Neural cell (in vitro differentiated cells): ENCODE data around the gene RPAP2.

Experiments
- CTCF ChIP-seq: fragments of 450-650 bp; IDR thresholded peaks from 2 replicates; pipeline ENCODE4 v1.5.1; 2014; ENCODE audit warnings: antibody characterized with exemption, mild to moderate bottlenecking, moderate library complexity; ENCODE audit not compliant: poor library complexity, severe bottlenecking
- EP300 ChIP-seq: fragments of 450-650 bp; conservative IDR thresholded peaks from 2 replicates; pipeline ENCODE4 v1.6.1; 2014; ENCODE audit warnings: antibody characterized with exemption, mild to moderate bottlenecking, moderate library complexity; ENCODE audit not compliant: poor library complexity, severe bottlenecking
- EZH2 ChIP-seq: fragments of 200-600, 300-800 bp; shearing (Covaris generic), sonication (generic); IDR thresholded peaks from 2 replicates; pipeline ENCODE4 v1.6.1; 2014; ENCODE audit warnings: antibody characterized with exemption, low read length, borderline replicate concordance, mild to moderate bottlenecking; ENCODE audit not compliant: insufficient read depth, poor library complexity, severe bottlenecking
- MXI1 ChIP-seq: fragments of 450-650 bp; conservative IDR thresholded peaks from 2 replicates; pipeline ENCODE4 v1.6.1; 2014; ENCODE audit warnings: antibody characterized with exemption, mild to moderate bottlenecking; ENCODE audit not compliant: poor library complexity, severe bottlenecking
- POLR2AphosphoS5 ChIP-seq: IDR thresholded peaks from 2 replicates; pipeline ENCODE4 v1.6.1; 2012
- RAD21 ChIP-seq: fragments of 450-650 bp; conservative IDR thresholded peaks from 2 replicates; pipeline ENCODE4 v1.6.1; 2014; ENCODE audit warnings: antibody characterized with exemption, mild to moderate bottlenecking, moderate library complexity
- SMC3 ChIP-seq: fragments of 450-650 bp; conservative IDR thresholded peaks from 2 replicates; pipeline ENCODE4 v1.6.1; 2014; ENCODE audit warnings: antibody characterized with exemption, mild to moderate bottlenecking, moderate library complexity; ENCODE audit not compliant: poor library complexity
- TAF1 ChIP-seq: IDR thresholded peaks from 2 replicates; pipeline ENCODE4 v1.6.1; 2012; ENCODE audit warnings: low read depth
- TF ChIP-seq, protein P1 (sequence below): IDR thresholded peaks from 2 replicates; pipeline ENCODE4 v1.6.1; 2012; ENCODE audit warnings: borderline replicate concordance

DNA sequence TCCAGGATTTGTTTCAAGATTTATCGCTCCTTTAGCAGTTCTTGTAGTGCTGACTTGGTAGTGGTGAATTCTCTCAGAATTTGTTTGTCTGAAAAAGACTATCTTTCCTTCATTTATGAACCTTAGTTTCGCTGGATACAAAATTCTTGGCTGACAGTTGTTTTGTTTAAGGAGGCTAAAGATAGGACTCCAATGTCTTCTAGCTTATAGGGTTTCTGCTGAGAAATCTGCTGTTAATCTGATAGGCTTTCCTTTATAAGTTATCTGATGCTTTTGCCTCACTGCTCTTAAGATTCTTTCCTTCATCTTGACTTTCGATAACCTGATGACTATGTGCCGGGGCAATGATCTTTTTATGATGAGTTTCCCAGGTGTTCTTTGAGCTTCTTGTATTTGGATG is 28.9 kb downstream of the RPAP2 start:
- TF ChIP-seq CTCF (no peak), MXI1 (no peak), POLR2AphosphoS5 (no peak), SMC3 (no peak), TAF1 (no peak), EZH2 (no peak), RAD21 (no peak), EP300 (no peak)
- TF ChIP-seq, protein P1, sequence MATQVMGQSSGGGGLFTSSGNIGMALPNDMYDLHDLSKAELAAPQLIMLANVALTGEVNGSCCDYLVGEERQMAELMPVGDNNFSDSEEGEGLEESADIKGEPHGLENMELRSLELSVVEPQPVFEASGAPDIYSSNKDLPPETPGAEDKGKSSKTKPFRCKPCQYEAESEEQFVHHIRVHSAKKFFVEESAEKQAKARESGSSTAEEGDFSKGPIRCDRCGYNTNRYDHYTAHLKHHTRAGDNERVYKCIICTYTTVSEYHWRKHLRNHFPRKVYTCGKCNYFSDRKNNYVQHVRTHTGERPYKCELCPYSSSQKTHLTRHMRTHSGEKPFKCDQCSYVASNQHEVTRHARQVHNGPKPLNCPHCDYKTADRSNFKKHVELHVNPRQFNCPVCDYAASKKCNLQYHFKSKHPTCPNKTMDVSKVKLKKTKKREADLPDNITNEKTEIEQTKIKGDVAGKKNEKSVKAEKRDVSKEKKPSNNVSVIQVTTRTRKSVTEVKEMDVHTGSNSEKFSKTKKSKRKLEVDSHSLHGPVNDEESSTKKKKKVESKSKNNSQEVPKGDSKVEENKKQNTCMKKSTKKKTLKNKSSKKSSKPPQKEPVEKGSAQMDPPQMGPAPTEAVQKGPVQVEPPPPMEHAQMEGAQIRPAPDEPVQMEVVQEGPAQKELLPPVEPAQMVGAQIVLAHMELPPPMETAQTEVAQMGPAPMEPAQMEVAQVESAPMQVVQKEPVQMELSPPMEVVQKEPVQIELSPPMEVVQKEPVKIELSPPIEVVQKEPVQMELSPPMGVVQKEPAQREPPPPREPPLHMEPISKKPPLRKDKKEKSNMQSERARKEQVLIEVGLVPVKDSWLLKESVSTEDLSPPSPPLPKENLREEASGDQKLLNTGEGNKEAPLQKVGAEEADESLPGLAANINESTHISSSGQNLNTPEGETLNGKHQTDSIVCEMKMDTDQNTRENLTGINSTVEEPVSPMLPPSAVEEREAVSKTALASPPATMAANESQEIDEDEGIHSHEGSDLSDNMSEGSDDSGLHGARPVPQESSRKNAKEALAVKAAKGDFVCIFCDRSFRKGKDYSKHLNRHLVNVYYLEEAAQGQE: no peak
